Bone marrow (tissue), 2 donors: ENCODE data around the gene CH25H.
"Not testable (repeated sequence)": the region's sequence is repeated elsewhere in the genome, so short reads cannot be mapped to it uniquely, and the experiment has no call there.

Experiments
- DNase-seq, 2 donors: peaks; one replicate each; lab custom pipeline; 2025; lab: John Stamatoyannopoulos, UW

The CH25H gene, protein sequence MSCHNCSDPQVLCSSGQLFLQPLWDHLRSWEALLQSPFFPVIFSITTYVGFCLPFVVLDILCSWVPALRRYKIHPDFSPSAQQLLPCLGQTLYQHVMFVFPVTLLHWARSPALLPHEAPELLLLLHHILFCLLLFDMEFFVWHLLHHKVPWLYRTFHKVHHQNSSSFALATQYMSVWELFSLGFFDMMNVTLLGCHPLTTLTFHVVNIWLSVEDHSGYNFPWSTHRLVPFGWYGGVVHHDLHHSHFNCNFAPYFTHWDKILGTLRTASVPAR

DNA sequence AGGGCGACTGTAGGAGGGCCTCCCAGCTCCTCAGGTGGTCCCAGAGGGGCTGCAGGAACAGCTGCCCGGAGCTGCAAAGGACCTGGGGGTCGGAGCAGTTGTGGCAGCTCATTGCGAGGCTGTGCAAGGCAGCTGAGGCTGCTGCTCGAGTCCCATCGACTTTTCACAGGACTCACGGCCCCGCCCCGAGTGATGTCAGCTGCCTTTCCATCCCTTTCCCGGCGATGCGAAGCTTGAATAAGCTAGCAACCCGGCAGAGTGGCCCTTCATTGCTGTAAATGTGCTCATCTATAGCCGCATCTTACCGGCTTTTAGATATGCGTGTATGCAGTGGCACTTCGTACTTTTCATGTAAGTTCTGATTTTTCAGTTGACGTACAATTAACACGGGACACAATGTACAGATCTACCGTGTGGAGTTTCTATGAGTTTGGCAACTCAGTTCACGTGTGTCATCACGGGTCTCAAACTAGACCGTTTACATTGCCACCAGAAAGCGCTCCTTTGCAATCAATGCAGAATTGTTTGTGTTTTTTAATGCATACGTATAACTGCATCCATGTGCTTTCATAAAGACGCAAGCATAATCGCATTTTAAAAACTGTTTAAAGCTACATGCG lies at the start of gene CH25H:
Gene CH25H, minus strand, starts transcription at position 137 of the 620 bp plus-strand sequence. Its CDS starts 25 bp downstream, at position 112.
- peak; percentile 17 to 32 for DNase-seq

DNA sequence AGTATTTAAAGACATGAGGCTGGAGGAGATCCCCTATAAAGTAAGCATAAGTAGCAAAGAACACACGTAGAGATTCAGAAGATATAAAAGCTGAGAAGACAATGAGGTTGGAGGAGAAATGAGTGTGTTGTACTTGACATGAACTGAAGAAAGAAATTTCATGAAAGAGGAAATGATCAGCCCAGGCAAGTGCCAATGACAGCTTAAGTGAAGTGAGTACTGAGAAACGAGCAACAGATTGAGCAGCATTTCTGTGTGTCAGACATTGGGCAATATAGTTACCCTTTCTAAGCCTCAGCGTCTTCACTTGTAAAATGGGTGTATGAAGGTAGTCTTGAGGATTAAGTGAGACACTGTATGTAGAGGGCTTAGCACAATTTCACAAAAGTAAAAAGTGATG lies 49.2 kb upstream of the CH25H start:
- no peak for DNase-seq

DNA sequence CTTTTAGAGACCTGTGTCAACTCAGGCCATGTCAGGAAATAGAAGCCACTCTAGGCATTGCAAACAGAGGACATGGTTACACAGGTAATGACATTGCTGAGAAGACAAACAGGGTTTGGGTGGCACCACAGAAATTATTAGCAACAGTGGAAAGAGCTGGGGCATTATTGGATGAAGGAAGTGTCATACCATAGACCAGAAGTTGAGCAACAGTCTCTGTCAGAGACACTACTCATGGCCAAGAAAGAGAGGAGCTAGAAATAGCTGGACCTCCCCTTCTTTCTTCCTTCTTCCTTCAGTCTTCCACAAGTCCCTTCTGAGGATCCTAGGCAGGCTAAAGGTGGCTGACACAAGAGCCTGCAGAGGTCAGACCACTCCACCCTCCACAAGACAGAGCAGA lies 48.7 kb upstream of the CH25H start:
- DNase-seq: no peak

DNA sequence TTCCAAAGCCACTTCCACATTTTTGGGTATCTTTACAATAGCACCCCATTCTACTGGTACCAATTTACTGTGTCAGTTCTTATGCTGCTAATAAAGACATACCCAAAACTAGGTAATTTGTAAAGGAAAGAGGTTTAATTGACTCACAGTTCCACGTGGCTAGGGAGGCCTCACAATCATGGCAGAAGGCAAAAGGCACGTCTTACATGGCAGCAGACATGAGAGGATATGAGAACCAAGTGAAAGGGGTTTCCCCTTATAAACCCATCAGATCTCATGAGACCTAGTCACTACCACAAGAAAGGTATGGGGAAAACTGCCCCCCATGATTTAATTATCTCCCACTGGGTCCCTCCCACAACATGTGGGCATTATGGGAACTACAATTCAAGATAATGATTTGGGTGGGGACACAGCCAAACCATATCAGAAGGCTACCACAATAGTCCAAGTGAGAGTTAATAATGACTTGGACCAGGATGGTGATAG lies 48.0 kb upstream of the CH25H start:
- DNase-seq: not testable (repeated sequence)

DNA sequence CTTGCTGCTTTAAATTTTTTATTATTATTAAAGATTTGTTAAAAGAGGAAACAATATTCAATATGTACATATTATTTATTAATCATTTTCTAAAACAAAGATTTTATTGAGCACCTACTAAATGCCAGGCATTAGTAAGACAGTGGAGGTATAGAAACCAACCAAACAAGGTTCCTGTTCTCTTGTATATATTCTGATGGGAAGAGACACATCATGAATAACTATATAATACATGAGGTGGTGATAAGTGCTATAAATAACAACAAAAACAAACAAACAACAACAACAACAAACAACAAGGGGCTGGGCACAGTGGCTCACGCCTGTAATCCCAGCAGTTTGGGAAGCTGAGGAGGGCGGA lies 45.1 kb upstream of the CH25H start:
- DNase-seq: no peak

DNA sequence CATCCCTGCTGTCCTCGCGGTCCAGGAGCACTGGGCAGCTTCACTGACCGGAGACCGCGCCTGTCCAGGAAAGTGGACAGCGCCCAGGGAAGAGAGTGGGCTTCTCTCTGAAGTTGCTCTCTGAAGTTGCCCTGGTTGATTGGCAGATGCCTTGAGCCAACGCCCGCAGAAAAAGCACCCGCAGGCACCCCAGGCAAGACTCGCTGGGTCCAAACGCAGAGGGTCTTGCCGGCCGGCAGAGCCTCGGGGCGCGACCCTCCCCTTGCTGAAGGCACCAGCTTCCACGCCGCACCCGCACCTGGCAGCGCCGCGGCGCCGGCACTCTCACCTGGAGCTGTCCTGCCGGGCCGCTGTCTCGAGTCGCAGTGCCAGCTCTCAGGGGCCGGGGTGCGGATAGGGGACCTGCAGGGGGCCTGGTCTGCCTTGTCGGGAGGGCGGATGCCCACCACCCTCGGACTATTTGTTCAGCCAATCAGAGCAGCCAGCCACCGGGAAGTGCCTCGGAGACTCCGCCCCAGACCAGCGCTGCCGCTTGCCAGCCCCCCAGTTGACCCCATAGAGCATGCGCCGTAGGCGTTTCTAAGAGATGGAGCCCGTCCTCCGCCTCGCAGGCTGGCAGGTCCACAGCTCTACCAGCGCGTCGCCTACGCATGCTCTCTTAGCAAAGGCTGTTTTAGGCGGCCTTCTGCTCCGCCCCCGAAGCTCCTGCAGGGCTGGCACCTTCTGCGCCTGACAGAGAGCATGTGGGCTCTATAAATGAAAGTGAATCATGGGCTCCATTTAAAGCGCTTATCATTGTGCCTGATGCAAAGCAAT lies 44.5 kb upstream of the CH25H start, which contains the start of gene LIPA:
Gene LIPA, minus strand, starts transcription at position 367 of the 816 bp plus-strand sequence. CDS start 4,127 bp downstream, outside the sequence.
- peak; percentile 42 to 98 for DNase-seq

DNA sequence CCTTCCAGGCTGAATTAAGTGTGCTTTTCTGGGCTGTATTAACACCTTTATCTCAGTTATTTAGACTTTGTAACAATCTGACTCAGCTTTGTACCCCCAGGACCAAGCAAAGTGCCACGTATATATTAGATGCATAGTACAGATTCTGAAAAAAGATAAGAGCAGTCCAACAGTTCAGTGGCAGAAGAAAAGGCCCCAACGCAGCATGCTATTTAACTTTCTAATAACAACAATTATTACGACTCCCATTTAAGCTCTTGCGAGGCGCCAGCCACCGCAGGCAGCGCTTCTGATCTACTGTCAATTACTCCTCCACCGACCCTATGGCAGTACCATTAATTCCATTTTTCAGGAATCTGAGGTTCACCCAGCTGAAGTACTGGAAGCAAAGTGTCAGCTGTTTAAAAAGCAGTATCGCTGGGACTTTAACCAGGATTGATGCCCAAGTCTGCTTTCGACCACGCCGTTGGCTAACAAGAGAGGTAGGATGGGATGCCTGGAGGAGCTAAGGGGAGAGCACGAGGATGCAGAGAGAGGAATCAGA lies 43.8 kb upstream of the CH25H start:
- DNase-seq: no peak

DNA sequence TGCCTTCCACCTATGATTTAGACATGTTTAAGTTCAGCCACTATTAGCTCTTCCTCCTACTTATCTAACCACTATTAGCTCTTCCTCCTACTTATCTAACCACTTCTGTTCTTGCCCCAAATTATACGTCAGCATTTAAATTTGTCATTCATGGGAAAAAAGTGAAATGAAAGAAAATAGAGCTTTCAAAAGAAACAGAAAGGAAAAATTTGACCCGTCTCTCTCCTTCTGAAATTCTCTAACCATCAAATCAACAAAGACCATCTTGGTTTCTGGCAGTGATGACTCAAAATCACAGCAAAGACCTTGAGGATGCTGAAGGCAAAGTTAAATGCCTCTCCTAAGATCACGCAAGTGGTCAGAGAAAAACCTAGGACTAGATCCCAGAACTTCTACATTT lies 41.9 kb upstream of the CH25H start:
- no peak for DNase-seq

DNA sequence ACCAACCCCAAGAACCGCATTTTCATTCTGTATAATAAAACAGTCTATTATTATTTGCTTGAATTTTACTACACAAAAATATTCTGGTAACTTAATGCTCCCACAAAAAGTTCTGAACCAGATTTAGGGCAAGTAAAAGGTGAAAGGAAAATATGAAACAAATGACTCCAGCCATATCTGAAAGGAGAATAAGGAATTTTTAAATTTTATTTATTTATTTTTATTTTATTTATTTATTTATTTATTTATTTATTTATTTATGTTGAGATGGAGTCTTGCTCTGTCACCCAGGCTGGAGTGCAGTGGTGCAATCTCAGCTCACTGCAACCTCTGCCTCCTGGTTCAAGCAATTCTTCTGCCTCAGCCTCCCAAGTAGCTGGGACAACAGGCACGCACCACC lies 40.5 kb upstream of the CH25H start:
- not testable (repeated sequence) for DNase-seq

DNA sequence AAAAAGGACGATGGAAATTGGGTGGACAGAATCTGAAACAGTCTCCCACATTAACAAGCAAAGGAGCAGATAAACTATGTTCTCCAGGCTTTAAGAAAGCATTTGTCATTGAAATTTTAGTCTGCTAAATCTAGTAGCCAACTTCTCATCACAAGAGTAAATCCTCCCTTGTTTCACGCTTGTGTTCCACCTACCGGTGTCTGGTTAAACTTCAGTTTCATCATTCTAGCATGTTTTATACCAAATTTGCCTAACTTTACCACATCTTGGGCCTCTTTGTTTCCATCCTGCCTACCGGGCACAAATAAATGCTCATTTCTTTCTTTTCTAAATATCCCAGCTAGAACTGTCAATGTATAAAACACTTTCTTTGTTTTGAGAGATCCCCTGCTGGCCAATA lies 38.7 kb upstream of the CH25H start:
- no peak for DNase-seq

DNA sequence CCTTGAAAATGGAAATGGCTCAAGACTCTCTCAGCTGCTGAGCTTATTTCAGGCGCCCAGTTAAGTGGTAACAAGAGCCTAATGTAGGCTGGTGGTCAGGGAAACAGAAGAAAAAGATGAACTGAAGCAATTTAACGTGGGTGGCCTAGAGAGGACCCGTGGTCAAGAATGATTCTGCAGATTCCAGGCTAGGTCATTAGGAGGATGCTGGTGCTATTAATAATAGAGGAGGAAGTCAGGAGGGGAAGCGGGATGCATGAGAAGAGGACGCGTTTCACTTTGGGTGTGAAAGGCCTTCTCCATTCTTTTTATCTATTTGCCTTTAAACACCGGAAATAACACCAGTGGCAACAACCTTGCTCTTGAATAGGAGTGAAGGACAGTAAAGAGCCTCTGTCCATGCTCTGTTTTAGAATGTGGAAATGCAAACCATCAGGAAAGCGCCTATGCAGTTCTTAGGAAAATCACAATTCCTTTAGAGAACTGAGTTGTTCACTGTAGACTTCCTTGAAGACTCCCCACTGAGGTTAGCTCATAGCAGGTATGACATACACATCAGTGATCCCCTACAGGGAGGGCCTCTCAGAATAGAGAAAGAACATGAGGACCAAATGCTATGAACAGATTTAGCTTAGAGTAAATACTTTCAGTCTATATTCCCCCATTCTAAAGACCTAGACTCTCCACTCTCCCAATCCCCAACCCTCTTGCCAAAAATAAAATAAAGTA lies 35.9 kb upstream of the CH25H start:
- DNase-seq: no peak

DNA sequence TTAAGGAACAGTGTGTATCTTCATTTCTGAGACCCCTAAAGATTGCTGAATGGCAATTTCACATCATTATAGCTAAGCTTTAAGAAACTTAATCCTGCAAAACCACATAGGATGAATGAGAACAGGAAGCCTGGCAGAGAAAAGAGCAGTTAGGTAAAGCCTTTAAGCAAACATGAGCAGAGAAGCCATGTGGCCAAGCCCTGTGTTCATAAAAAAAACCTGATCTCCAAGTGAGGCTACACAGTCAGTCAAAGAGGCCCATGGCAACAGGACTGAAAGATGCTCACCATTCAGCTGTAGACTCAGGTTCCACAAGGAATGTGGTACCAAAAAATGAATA lies 35.2 kb upstream of the CH25H start:
- DNase-seq: no peak

DNA sequence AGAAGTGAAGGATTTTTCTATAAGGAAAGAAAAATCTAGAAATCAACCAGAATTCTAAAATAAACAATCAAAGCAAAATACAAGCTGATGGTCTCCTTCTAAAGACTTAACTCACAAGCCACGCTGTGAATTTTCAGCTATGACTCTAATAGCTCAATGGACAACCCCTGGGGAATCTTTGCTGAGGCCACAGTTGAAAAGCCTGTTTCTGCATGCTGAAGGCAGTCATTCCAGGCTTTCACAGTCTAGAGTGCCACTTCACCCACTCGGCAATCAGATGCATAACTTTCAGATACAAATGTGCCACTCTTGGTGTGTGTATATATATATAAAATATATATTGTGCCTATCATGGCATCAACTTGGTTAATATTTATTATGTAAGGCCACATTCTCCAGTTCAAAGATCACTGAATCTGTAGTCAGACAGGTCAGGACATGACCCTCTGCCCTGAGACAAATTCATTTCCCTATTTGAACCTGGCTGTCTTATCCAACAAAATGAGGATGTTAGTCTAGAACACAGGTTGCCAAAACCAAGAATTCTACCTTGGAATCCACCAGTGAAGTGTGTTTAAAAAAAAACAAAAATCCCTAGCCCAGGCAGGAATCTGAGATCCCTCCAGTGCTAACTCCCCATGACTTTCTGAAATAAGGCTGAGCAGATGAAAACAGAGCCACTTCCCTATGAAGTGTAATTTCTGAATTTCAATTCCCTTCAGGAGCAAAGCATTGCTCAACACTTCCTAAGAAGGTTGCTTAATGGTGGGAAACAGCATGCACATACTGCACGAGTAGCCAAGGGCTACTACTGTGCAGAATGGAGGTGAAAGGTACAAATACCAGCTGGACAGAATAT lies 34.6 kb upstream of the CH25H start:
- DNase-seq: no peak

DNA sequence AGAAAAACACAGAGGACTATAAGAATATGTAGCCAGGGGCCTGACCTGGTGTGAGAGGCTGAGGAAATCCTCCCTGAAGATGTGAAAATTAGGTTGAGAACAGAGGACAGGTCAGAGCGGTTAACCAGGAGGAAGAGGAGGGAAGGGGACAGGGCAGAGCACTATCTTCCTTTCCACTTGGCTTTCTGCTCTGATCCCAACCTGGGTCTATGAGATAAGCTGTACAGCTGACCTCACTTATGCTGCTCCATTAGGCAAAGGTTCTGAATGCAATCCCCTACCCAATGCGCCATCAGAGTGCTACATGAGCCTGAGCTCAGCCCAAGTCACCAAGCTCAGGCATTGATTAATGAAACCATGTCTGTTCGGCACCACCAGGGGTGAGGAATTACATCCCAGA lies 33.9 kb upstream of the CH25H start:
- DNase-seq: no peak

DNA sequence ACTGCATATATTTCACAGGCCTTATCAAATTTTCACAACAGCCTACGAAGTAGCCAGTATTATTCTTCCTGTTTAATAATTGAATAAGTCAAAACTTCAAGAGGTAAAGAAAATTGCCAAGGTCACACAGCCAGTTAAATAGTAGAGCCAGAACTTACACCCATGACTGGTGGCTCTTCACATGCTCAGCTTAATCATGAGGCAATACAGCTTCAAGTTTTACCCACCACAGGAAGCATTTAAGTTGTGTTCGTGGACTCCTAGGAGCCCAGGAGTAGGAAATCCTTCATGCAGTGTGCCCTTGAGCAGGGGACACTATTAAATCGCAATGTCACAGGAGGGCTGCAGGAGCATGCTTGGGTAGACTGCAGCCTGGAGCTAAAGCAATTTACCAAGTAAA lies 33.4 kb upstream of the CH25H start:
- no peak for DNase-seq

DNA sequence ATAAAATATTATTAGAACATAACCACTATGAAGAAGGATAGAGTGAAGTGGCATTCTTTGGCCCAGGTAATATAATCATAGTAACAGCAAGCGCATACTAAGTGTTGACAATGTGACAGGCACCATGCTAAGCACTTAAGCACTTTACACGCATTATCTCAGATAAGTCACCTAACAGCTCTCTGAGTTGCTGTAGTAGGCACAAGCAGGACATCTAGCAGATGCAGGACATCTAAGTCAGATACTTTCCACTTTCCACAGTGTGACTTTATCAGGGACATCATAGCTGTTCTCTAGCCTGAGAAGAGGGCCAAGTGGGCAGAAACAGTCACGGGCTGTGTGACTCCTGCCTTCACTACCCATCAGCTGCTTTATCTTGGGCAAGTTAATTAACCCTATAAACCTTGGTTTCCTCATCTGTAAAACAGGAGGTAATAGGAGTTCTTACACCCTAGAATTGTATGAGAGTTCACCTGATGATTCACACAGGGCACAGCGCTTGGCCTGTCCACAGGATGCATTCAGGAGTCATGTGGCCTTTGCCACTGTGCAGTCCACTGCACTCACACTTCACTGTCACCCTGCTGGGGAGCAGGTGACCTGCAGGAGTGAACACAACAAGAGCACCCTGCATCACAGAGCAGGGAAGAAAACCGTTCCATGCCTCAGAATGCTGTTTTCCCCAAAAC lies 32.0 kb upstream of the CH25H start:
- no peak for DNase-seq

DNA sequence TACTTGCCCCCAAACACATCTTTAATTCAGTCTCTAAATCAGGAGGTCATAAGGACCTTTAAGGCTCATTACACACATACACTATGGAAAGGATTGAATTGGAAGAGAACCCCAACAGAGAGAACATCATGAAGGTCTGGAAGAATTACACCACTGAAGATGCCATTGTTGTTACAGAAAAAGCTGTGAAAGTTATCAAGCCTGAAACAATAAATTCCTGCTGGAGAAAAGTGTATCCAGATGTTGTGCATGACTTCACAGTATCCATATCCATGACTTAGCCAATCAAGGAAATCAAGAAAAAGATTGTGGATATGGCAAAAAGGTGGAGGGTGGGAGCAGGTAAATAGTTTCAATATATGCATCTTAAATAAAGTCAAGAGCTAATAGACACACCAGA lies 30.7 kb upstream of the CH25H start:
- no peak for DNase-seq

DNA sequence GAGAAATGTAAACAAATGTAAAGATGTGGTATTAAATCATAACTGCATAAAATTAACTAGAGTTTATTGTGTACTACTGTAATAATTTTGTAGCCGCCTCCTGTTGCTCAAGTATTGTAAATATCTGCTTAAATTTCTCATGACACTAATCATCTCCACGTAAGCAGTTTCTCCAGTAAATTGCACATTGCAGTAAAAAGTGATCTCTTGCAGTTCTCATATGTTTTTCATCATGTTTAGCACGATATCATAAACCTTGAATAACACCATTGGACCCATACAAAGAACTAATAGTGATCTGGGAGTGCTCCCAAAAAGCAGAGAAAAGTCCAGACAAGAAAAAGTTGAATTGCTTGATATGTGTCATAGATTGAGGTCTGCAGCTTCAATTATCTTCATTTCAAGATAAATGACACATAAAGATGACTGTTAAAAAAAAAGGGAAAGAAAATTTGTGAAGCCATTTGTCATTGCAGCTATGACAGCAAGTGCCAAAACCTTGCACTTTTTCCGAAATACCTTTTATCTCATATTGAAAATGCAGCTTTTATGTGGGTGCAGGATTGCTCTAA lies 29.2 kb upstream of the CH25H start:
- no peak for DNase-seq

DNA sequence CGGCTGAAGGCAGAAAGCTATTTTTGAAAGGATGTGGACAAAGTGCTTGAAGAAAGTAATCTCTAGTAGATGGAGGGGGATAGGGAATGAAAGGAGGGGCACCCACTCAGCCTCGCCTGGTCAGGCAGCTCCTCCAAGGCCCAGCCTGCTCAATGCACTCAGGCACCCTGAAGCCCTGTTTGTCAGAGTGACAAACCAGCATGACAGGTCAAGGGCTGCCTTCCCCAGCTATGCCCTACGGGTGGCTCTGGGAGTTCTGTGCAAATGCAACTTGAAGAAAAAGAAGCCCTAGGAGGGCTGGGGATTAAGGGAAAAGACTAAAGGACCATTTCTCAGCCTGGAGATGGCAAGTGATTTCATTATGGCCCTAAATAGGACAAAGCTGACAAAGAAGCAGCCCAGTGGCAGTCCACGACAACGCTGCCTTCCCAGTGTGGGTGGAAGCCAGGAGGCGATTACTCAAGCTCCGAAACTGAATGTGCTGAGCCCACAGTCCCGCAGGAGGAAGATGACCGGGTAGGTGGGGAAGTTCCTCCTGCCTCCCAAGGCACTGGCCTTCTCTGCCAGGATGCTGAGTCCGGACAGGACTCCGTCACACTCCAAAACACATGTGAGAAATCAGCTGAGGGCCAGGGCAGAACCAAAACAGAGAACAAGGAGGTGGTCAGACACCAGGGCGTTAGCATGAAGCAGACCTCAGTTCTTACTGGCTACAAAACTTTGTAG lies 28.1 kb upstream of the CH25H start:
- no peak for DNase-seq
